CD14-positive monocyte (primary cell): Measurements from ENCODE around the gene CHRNE. TPM values are rescaled to one million over a fixed set of nuclear protein-coding genes. Genes with fewer than 3 reads are reported as not detected.
A peak's percentile ranks its signal among the peaks of the same experiment; 100 is the strongest.
"Not testable (repeated sequence)": the region's sequence is repeated elsewhere in the genome, so short reads cannot be mapped to it uniquely, and the experiment has no call there.

Source experiments
- DNase-seq, 3 donors: peaks; one replicate each; pipeline ENCODE4 v3.0.0-alpha.2; 2011 to 2022
- H2AFZ ChIP-seq: 2 replicates; pipeline ENCODE4 v1.6.0; 2012; ENCODE audit warnings: mild to moderate bottlenecking, low read depth, low read length, inconsistent platforms; ENCODE audit not compliant: insufficient read depth, poor library complexity, severe bottlenecking
- H3K27ac ChIP-seq, 2 donors: 1 replicate in 1 of 2; 2 replicates in 1 of 2; pipeline ENCODE4 v1.5.1; 2012 to 2013; ENCODE audit warnings: low read length in 2 of 2, control low read depth in 1 of 2, inconsistent platforms in 1 of 2, low read depth in 1 of 2, mild to moderate bottlenecking in 1 of 2
- H3K27me3 ChIP-seq, 2 donors: one replicate each; pipeline versions ENCODE4 v1.6.0 to v1.6.1; 2011 to 2013; ENCODE audit warnings: low read length in 2 of 2; ENCODE audit not compliant: control insufficient read depth in 2 of 2, insufficient read depth in 2 of 2
- H3K36me3 ChIP-seq, 2 donors: replicated peaks in 1 of 2; 1 replicate in 1 of 2; 2 replicates in 1 of 2; pipeline versions ENCODE4 v1.5.1 to v1.6.1; 2012 to 2013; ENCODE audit warnings: low read length in 2 of 2, control low read depth in 1 of 2, inconsistent platforms in 1 of 2, mild to moderate bottlenecking in 1 of 2; ENCODE audit not compliant: insufficient read depth in 2 of 2, control insufficient read depth in 1 of 2
- H3K4me1 ChIP-seq, 2 donors: 1 replicate in 1 of 2; 2 replicates in 1 of 2; pipeline versions ENCODE4 v1.5.1 to v1.6.1; 2012 to 2013; ENCODE audit warnings: low read length in 2 of 2, control low read depth in 1 of 2, inconsistent platforms in 1 of 2, mild to moderate bottlenecking in 1 of 2, moderate library complexity in 1 of 2; ENCODE audit not compliant: insufficient read depth in 2 of 2, control insufficient read depth in 1 of 2
- H3K4me2 ChIP-seq: replicated peaks from 2 replicates; pipeline ENCODE3; 2012; ENCODE audit warnings: low read length, moderate library complexity, mild to moderate bottlenecking; ENCODE audit not compliant: poor library complexity, severe bottlenecking; ENCODE audit errors: extremely low read depth
- H3K4me3 ChIP-seq, 3 experiments: fragments of 200-600 bp in 1 of 3; sonication (generic) in 1 of 3; replicated peaks in 1 of 3; 1 replicate in 2 of 3; 2 replicates in 1 of 3; pipeline ENCODE4 v1.5.1; 2011 to 2013; ENCODE audit warnings: low read length in 3 of 3, mild to moderate bottlenecking in 3 of 3, control low read depth in 2 of 3, low read depth in 2 of 3, inconsistent platforms in 1 of 3, moderate library complexity in 1 of 3
- H3K79me2 ChIP-seq: 2 replicates; pipeline ENCODE4 v1.6.0; 2012; ENCODE audit warnings: mild to moderate bottlenecking, control low read depth, inconsistent platforms, low read length, moderate library complexity; ENCODE audit not compliant: insufficient read depth
- H3K9ac ChIP-seq: 2 replicates; pipeline ENCODE4 v1.6.0; 2017; ENCODE audit warnings: low read length, mild to moderate bottlenecking; ENCODE audit not compliant: insufficient read depth, poor library complexity, severe bottlenecking
- H3K9me3 ChIP-seq, 2 donors: replicated peaks in 1 of 2; 1 replicate in 1 of 2; 2 replicates in 1 of 2; pipeline versions ENCODE4 v1.5.1 to v1.6.1; 2012 to 2013; ENCODE audit warnings: low read length in 2 of 2, control low read depth in 1 of 2; ENCODE audit not compliant: control insufficient read depth in 1 of 2, insufficient read depth in 1 of 2
- H4K20me1 ChIP-seq: 2 replicates; pipeline ENCODE4 v1.6.0; 2012; ENCODE audit warnings: mild to moderate bottlenecking, low read length, control low read depth, moderate library complexity; ENCODE audit not compliant: insufficient read depth
- H3K27ac Mint-ChIP-seq, 7 donors: one replicate each; pipeline ENCODE4 v1.8.0; 2020; ENCODE audit warnings: mild to moderate bottlenecking in 7 of 7, mixed read lengths in 7 of 7, moderate library complexity in 6 of 7, inconsistent platforms in 2 of 7
- H3K27me3 Mint-ChIP-seq, 3 donors: one replicate each; pipeline ENCODE4 v1.8.0; 2021 to 2022; ENCODE audit warnings: low read depth in 3 of 3, mild to moderate bottlenecking in 3 of 3, mixed read lengths in 3 of 3, moderate library complexity in 3 of 3, inconsistent platforms in 1 of 3
- H3K36me3 Mint-ChIP-seq, 2 donors: one replicate each; pipeline ENCODE4 v1.8.0; 2020; ENCODE audit warnings: mixed read lengths in 2 of 2, inconsistent platforms in 1 of 2, mild to moderate bottlenecking in 1 of 2
- H3K4me1 Mint-ChIP-seq: one replicate; pipeline ENCODE4 v1.8.0; 2020; ENCODE audit warnings: mild to moderate bottlenecking, mixed read lengths
- H3K4me3 Mint-ChIP-seq, 2 donors: one replicate each; pipeline ENCODE4 v1.8.0; 2020; ENCODE audit warnings: mild to moderate bottlenecking in 2 of 2, mixed read lengths in 2 of 2, moderate library complexity in 1 of 2
- H3K9me3 Mint-ChIP-seq, 7 donors: one replicate each; pipeline ENCODE4 v1.8.0; 2020 to 2022; ENCODE audit warnings: mixed read lengths in 7 of 7, mild to moderate bottlenecking in 6 of 7, moderate library complexity in 6 of 7, inconsistent platforms in 2 of 7
- WGBS: methylation state at CpG from one replicate; pipeline ENCODE4 v1.1.5; 2013; ENCODE audit warnings: missing lambda C conversion rate; ENCODE audit not compliant: insufficient coverage; 5-methylcytosine and 5-hydroxymethylcytosine counted together
- intact Hi-C, 2 donors: fragments of 100-400 bp; cut with micrococcal nuclease; formaldehyde crosslinking; loops; one replicate each; pipeline versions ENCODE4 v1.15.0 to v1.15.1; 2023
- polyA plus RNA-seq, 3 donors: library from polyadenylated mRNA; depleted of rRNA in 1 of 3; unstranded in 2 of 3; stranded (reverse) in 1 of 3; fragments of 300-500 nt in 2 of 3; fragments of >200 nt in 1 of 3; fragmentation: Illumina TruSeq in 2 of 3; gene quantifications; 1 replicate in 2 of 3; 2 replicates in 1 of 3; pipeline ENCODE4 v1.2.3, GENCODE V29; 2012 to 2021
- TF ChIP-seq, protein P1 (sequence below): fragments of 200-600 bp; IDR thresholded peaks from one replicate; pipeline ENCODE4 v1.8.0; 2022; ENCODE audit warnings: antibody characterized with exemption, mild to moderate bottlenecking

The CHRNE gene
- polyA plus RNA-seq, 3 donors, result 0.54 to 12.6 (median 2.1) TPM

DNA sequence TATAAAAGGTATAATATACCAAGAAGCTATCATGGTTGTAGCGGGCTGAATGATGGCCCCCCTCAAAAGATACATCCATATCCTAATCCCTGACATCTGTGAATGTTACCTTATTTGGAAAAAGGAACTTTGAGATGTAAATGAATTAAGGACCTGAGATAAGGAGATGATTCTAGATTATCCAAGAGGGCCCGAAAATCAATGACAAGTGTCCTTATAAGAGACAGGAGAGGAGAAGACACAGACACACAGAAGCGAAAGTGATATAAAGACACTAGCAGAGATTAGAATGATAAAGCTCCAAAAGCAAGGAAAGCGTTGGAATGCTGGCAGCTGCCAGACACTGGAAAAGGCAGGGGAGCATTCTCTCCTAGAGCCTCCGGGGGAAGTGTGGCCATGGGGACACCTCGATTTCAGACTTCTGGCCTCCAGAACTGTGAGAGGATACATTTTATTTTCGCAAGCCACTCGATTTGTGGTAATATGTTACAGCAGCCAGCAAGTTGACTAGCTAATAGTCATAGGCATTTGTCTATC is 16.7 kb upstream of the CHRNE start:
- Histone ChIP-seq H3K9ac (no peak overlapping the region), H3K4me1 (peaks cover 17% of the 10 kb centered on the region in 2 donors), H3K79me2 (no peaks in the 10 kb centered on the region), H3K9me3 (no peaks in the 10 kb centered on the region), H3K4me3 (no peak overlapping the region), H3K36me3 (no peaks in the 10 kb centered on the region), H2AFZ (no peak overlapping the region), H3K27ac (no peak overlapping the region), H3K27me3 (no peaks in the 10 kb centered on the region), H3K4me2 (no peak overlapping the region), H4K20me1 (no peaks in the 10 kb centered on the region)
- Mint-ChIP-seq H3K9me3 (no peaks in the 10 kb centered on the region), H3K27ac (peak overlapping the region in 4 of 7 donors; percentile 58 to 93 (median 76)), H3K36me3 (no peaks in the 10 kb centered on the region), H3K4me1 (peaks cover 19% of the 10 kb centered on the region), H3K4me3 (no peak overlapping the region), H3K27me3 (peaks cover 0 to 3% (median 0%) of the 10 kb centered on the region in 3 donors)
- intact Hi-C loops, result no loop called here
- no peak for DNase-seq
- 85% methylated on average over 5 of the region's 8 CpGs for WGBS
- TF ChIP-seq, protein P1, sequence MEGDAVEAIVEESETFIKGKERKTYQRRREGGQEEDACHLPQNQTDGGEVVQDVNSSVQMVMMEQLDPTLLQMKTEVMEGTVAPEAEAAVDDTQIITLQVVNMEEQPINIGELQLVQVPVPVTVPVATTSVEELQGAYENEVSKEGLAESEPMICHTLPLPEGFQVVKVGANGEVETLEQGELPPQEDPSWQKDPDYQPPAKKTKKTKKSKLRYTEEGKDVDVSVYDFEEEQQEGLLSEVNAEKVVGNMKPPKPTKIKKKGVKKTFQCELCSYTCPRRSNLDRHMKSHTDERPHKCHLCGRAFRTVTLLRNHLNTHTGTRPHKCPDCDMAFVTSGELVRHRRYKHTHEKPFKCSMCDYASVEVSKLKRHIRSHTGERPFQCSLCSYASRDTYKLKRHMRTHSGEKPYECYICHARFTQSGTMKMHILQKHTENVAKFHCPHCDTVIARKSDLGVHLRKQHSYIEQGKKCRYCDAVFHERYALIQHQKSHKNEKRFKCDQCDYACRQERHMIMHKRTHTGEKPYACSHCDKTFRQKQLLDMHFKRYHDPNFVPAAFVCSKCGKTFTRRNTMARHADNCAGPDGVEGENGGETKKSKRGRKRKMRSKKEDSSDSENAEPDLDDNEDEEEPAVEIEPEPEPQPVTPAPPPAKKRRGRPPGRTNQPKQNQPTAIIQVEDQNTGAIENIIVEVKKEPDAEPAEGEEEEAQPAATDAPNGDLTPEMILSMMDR, result no peak

DNA sequence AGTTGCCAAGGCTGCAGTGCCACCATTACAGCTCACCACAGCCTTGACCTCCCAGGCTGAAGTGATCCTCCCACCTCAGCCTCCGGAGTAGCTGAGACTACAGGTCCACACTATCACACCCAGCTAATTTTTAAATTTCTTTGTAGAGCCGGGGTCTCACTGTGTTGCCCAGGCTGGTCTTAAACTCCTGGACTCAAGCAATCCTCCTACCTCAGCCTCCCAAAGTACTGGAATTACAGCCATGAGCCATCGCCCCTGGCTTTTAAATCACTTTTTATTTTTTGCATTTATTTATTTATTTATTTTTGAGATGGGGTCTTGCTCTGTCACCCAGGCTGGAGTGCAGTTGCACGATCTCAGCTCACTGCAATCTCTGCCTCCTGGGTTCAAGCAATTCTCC is 11.7 kb upstream of the CHRNE start:
- not testable (repeated sequence) for H3K4me1 Mint-ChIP-seq, DNase-seq, H3K27me3 ChIP-seq, H3K27me3 Mint-ChIP-seq, H3K4me1 ChIP-seq, H3K4me3 ChIP-seq, H3K27ac Mint-ChIP-seq, H4K20me1 ChIP-seq, H3K9ac ChIP-seq, H3K4me2 ChIP-seq, H3K36me3 Mint-ChIP-seq, H3K36me3 ChIP-seq, H2AFZ ChIP-seq, H3K27ac ChIP-seq, H3K9me3 Mint-ChIP-seq, H3K79me2 ChIP-seq, H3K4me3 Mint-ChIP-seq, H3K9me3 ChIP-seq
- intact Hi-C loops, result loop anchor here in 1 of 2 donors (5.0 kb wide), 1 partner anchor 63 kb away; no protein-coding TSS in a partner anchor
- 95% methylated on average over 3 of the region's 4 CpGs for WGBS
